Lower lobe of right lung (tissue), 2 donors: Measurements from ENCODE around the gene PPP2R5E. TPM values are rescaled to one million over a fixed set of nuclear protein-coding genes. Genes with fewer than 3 reads are reported as not detected.

Source experiments
- ATAC-seq, 2 donors: fragments of 200-7000 bp; cut with Tn5 transposase; one replicate each; pipeline ENCODE4 v1.9.1; 2020 to 2022; ENCODE audit warnings: mild to moderate bottlenecking in 2 of 2, moderate library complexity in 2 of 2
- DNase-seq: peaks from one replicate; pipeline ENCODE4 v3.0.0-alpha.2; 2020
- H3K27ac ChIP-seq: fragments of 200-600 bp; one replicate; pipeline ENCODE4 v1.8.0; 2022
- H3K27me3 ChIP-seq: fragments of 200-600 bp; one replicate; pipeline ENCODE4 v1.8.0; 2022; ENCODE audit warnings: low read depth
- H3K36me3 ChIP-seq: fragments of 200-600 bp; one replicate; pipeline ENCODE4 v1.8.0; 2022; ENCODE audit warnings: mild to moderate bottlenecking
- H3K4me1 ChIP-seq: fragments of 200-600 bp; one replicate; pipeline ENCODE4 v1.8.0; 2022
- H3K4me3 ChIP-seq: fragments of 200-600 bp; one replicate; pipeline ENCODE4 v1.8.0; 2022; ENCODE audit warnings: mild to moderate bottlenecking
- H3K9me3 ChIP-seq: fragments of 200-600 bp; one replicate; pipeline ENCODE4 v1.8.0; 2022
- CTCF ChIP-seq: fragments of 200-600 bp; IDR thresholded peaks from one replicate; pipeline ENCODE4 v1.8.0; 2022; ENCODE audit warnings: antibody characterized with exemption, mild to moderate bottlenecking
- intact Hi-C: fragments of 100-400 bp; cut with DNase I; formaldehyde crosslinking; loops from one replicate; pipeline ENCODE4 v1.11.0; 2022
- total RNA-seq: library from RNA; stranded (reverse); fragmentation: NEBNext Ultra II Directional; extraction: Animal tissue kit (Norgen Biotek cat#: 25700); gene quantifications from one replicate; pipeline ENCODE4 v1.2.1, GENCODE V29; 2021
- donor health status: DM: no; HTN: yes; CAD: no; lungs with severe emphysema.

The PPP2R5E gene
- total RNA-seq, 1 donor from 2014 or later: 45.3 TPM

- DNase-seq: no peak
- no peak for TF ChIP-seq CTCF
- no peak for ATAC-seq
- Histone ChIP-seq H3K36me3 (peaks cover 4% of the 10 kb centered on the region), H3K27ac (peak overlapping the region; percentile 47), H3K4me3 (no peak overlapping the region), H3K27me3 (no peaks in the 10 kb centered on the region), H3K9me3 (no peaks in the 10 kb centered on the region), H3K4me1 (peaks cover 29% of the 10 kb centered on the region)
- intact Hi-C loops: no loop called here
Measured at GRCh38 chr14:63452796-63453195, 90.4 kb downstream of the PPP2R5E start.

- H3K4me3 ChIP-seq: no peak overlapping the region
- no peak for TF ChIP-seq CTCF
- DNase-seq (no peak), ATAC-seq (no peak)
- H3K27me3 ChIP-seq: no peaks in the 10 kb centered on the region
- intact Hi-C loops: no loop called here
- no peak overlapping the region for H3K27ac ChIP-seq
- peaks cover 17% of the 10 kb centered on the region for H3K4me1 ChIP-seq
- H3K9me3 ChIP-seq: no peaks in the 10 kb centered on the region
- peaks cover 4% of the 10 kb centered on the region for H3K36me3 ChIP-seq
Measured at GRCh38 chr14:63448841-63449240, 94.3 kb downstream of the PPP2R5E start.

GRCh38 chr14:63444588-63444987 lies 98.6 kb downstream of the PPP2R5E start:
- Histone ChIP-seq H3K36me3 (no peaks in the 10 kb centered on the region), H3K27ac (no peak overlapping the region), H3K4me1 (peaks cover 6% of the 10 kb centered on the region), H3K4me3 (no peak overlapping the region), H3K27me3 (no peaks in the 10 kb centered on the region), H3K9me3 (no peaks in the 10 kb centered on the region)
- TF ChIP-seq CTCF: no peak
- no peak for ATAC-seq
- intact Hi-C loops: no loop called here
- DNase-seq: no peak

- no peaks in the 10 kb centered on the region for H3K36me3 ChIP-seq
- no peak for ATAC-seq
- DNase-seq: no peak
- peaks cover 10% of the 10 kb centered on the region for H3K4me1 ChIP-seq
- H3K4me3 ChIP-seq: no peak overlapping the region
- TF ChIP-seq CTCF: no peak
- H3K9me3 ChIP-seq: no peaks in the 10 kb centered on the region
- H3K27ac ChIP-seq: no peak overlapping the region
- no peaks in the 10 kb centered on the region for H3K27me3 ChIP-seq
- intact Hi-C loops: no loop called here
Measured at GRCh38 chr14:63443988-63444387, 99.2 kb downstream of the PPP2R5E start.

- intact Hi-C loops: no loop called here
- ATAC-seq: no peak
Measured at GRCh38 chr14:63443361-63443760, 99.8 kb downstream of the PPP2R5E start.

More at GRCh38 chr14:63443361-63443760, 99.8 kb downstream of the PPP2R5E start:
- Histone ChIP-seq H3K27ac (no peak overlapping the region), H3K9me3 (no peaks in the 10 kb centered on the region), H3K4me1 (peaks cover 17% of the 10 kb centered on the region), H3K27me3 (no peaks in the 10 kb centered on the region), H3K36me3 (no peaks in the 10 kb centered on the region), H3K4me3 (no peak overlapping the region)
- no peak for TF ChIP-seq CTCF
- no peak for DNase-seq
